Upper lobe of left lung (tissue), 4 donors: ENCODE data around the gene ZNF280C.

Source experiments
- POLR2AphosphoS5 ChIP-seq, 2 donors: sonication (generic); formaldehyde crosslinking; IDR thresholded peaks; one replicate each; pipeline ENCODE4 v1.5.1; 2017; ENCODE audit warnings: antibody characterized with exemption in 2 of 2
- TF ChIP-seq, protein P1 (sequence below), 6 experiments: fragments of 450-650 bp in 4 of 6; fragments of 200-600 bp in 2 of 6; sonication (generic) in 2 of 6; IDR thresholded peaks; one replicate each; pipeline ENCODE4 v1.5.1; 2016 to 2019; ENCODE audit warnings: antibody characterized with exemption in 6 of 6

DNA sequence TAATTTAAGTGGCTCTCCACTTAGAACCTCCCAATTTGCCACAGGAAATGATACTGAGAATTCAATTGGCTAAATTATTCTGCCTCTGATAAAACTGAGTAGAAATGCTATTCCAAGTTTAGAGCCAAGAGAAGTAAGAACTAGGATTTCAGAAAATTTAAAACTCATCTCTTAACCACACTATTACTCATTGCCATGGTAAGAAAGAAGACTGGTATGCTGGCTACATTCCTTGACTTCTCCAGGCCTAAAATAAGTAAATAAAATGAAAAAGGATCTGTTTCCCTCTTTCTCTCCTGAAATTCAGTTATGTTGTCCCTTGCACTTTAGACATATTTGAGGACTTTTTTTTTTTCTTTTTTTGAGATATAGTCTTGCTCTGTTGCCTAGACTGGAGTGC lies 23.3 kb downstream of the ZNF280C start:
- TF ChIP-seq, protein P1, sequence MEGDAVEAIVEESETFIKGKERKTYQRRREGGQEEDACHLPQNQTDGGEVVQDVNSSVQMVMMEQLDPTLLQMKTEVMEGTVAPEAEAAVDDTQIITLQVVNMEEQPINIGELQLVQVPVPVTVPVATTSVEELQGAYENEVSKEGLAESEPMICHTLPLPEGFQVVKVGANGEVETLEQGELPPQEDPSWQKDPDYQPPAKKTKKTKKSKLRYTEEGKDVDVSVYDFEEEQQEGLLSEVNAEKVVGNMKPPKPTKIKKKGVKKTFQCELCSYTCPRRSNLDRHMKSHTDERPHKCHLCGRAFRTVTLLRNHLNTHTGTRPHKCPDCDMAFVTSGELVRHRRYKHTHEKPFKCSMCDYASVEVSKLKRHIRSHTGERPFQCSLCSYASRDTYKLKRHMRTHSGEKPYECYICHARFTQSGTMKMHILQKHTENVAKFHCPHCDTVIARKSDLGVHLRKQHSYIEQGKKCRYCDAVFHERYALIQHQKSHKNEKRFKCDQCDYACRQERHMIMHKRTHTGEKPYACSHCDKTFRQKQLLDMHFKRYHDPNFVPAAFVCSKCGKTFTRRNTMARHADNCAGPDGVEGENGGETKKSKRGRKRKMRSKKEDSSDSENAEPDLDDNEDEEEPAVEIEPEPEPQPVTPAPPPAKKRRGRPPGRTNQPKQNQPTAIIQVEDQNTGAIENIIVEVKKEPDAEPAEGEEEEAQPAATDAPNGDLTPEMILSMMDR (IDR thresholded peaks at IDR 0.05), result no peak
- no peak for TF ChIP-seq POLR2AphosphoS5 (IDR thresholded peaks at IDR 0.05)
